Measurements from ENCODE around the gene METRN.

Gene METRN

DNA sequence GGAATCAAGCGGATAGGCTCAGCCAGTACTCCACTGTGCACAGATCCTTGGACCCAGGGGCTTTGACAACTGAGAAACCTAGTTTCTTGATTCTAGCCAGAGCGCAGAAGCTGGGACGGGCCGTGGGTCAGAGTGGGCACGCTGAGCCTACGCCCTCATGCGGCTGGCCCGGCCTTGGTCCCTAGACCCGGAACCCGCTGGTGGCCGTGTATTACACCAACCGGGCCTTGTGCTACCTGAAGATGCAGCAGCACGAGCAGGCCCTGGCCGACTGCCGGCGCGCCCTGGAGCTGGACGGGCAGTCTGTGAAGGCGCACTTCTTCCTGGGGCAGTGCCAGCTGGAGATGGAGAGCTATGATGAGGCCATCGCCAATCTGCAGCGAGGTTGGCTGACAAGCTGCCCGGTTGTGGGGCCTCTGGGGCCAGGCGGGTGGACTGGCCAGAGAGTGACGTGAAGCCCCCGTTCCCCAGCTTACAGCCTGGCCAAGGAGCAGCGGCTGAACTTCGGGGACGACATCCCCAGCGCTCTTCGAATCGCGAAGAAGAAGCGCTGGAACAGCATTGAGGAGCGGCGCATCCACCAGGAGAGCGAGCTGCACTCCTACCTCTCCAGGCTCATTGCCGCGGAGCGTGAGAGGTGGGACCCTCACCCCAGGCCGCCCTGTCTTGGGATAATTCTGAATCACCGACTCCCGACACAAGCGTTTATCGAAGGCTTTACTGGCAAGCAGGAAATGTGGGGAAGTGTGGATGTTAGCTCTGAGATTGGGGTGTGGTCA, 33.8 kb upstream of the METRN start:
- Histone ChIP-seq H3K4me3 (ENCODE audit: low read length, poor library complexity, severe bottlenecking) (peak overlapping the region; percentile 82), H3K27me3 (ENCODE audit: insufficient read depth, low read length, poor library complexity, severe bottlenecking) (no peaks in the 10 kb centered on the region), H3K4me2 (ENCODE audit: low read depth, low read length, poor library complexity, severe bottlenecking) (peak overlapping the region; percentile 73), H2AFZ (ENCODE audit: low read length) (no peak overlapping the region), H3K4me1 (ENCODE audit: insufficient read depth, low read length, poor library complexity, severe bottlenecking) (peaks cover 4% of the 10 kb centered on the region), H3K79me2 (ENCODE audit: insufficient read depth, low read length) (peaks cover 16% of the 10 kb centered on the region; the same call in 1 of the 2 replicates), H3K36me3 (ENCODE audit: insufficient read depth, low read length) (no peaks in the 10 kb centered on the region), H3K9me3 (ENCODE audit: insufficient read depth, low read depth, low read length) (no peaks in the 10 kb centered on the region), H3K9me2 (replicated peaks; ENCODE audit: low read depth, low read length) (no peaks in the 10 kb centered on the region), H3F3A (ENCODE audit: low read depth) (no peaks in the 10 kb centered on the region), H4K20me1 (ENCODE audit: insufficient read depth, low read length, poor library complexity, severe bottlenecking) (peaks cover 2% of the 10 kb centered on the region), H3K9ac (ENCODE audit: low read depth, low read length, poor library complexity, severe bottlenecking) (peak overlapping the region; percentile 76)
- TF ChIP-seq, protein P1, sequence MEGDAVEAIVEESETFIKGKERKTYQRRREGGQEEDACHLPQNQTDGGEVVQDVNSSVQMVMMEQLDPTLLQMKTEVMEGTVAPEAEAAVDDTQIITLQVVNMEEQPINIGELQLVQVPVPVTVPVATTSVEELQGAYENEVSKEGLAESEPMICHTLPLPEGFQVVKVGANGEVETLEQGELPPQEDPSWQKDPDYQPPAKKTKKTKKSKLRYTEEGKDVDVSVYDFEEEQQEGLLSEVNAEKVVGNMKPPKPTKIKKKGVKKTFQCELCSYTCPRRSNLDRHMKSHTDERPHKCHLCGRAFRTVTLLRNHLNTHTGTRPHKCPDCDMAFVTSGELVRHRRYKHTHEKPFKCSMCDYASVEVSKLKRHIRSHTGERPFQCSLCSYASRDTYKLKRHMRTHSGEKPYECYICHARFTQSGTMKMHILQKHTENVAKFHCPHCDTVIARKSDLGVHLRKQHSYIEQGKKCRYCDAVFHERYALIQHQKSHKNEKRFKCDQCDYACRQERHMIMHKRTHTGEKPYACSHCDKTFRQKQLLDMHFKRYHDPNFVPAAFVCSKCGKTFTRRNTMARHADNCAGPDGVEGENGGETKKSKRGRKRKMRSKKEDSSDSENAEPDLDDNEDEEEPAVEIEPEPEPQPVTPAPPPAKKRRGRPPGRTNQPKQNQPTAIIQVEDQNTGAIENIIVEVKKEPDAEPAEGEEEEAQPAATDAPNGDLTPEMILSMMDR (conservative IDR thresholded peaks at IDR 0.05; ENCODE audit: low read length) = no peak
- no peak for TF ChIP-seq EZH2phosphoT487 (IDR thresholded peaks at IDR 0.05; ENCODE audit: borderline replicate concordance)

DNA sequence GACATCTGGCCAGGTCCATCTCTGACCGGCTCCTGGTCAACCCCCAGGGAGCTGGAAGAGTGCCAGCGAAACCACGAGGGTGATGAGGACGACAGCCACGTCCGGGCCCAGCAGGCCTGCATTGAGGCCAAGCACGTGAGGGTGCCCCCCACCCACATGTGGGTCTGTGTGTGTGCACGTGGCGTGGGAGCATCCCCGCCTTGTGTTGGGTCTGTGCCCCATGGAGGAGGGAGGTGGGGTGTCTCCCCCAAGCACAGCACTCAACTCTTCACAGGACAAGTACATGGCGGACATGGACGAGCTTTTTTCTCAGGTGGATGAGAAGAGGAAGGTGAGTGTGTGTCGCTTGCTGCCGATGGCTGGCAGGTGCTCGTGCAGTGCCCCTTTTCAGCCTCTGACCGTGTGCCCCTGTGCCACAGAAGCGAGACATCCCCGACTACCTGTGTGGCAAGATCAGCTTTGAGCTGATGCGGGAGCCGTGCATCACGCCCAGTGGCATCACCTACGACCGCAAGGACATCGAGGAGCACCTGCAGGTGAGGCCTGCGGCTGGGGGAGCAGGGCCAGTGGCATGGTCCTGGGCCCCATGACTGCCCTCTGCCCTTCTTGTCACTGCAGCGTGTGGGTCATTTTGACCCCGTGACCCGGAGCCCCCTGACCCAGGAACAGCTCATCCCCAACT, 33.0 kb upstream of the METRN start:
- TF ChIP-seq, protein P1 (conservative IDR thresholded peaks at IDR 0.05; ENCODE audit: low read length) = no peak
- no peak for TF ChIP-seq EZH2phosphoT487 (IDR thresholded peaks at IDR 0.05; ENCODE audit: borderline replicate concordance)
- peak overlapping the region; percentile 76 for H3K9ac ChIP-seq (ENCODE audit: low read depth, low read length, poor library complexity, severe bottlenecking)

DNA sequence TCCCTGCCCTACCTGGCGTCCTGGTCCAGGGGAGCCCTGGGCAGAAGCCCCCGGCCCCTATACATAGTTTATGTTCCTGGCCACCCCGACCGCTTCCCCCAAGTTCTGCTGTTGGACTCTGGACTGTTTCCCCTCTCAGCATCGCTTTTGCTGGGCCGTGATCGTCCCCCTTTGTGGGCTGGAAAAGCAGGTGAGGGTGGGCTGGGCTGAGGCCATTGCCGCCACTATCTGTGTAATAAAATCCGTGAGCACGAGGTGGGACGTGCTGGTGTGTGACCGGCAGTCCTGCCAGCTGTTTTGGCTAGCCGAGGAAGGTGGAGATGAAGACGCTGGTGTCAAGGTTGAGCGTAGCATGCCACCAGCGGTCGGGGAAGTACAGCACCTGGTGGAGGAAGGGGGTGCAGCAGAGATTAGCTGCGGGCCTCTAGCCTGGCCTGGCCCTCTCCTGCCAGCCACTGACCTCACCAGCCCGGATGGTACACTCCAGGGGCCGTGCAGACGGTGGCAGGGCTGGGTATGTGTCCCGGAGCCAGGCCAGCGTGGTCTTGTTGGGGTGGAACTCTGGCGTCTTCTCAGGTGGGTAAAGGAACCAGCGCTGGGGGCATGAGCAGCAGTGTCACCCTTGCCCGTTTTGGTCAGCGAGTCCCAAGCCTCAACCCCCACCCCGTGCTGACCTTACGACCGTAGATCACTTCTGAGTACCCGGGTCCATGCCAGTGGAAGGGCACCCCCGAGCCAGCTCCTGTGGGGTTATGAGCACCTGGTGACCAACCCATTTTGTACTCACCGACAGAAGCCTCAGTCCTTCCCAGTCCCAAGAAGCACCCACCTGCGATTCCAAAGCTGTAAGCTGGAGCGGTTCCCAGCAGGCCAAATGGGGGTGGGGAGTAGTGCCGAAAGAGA, 32.2 kb upstream of the METRN start:
- TF ChIP-seq, protein P1 (conservative IDR thresholded peaks at IDR 0.05; ENCODE audit: low read length) = no peak
- no peak for TF ChIP-seq EZH2phosphoT487 (IDR thresholded peaks at IDR 0.05; ENCODE audit: borderline replicate concordance)
- no peaks in the 10 kb centered on the region for H3F3A ChIP-seq (ENCODE audit: low read depth)
- no peak overlapping the region for H3K9ac ChIP-seq (ENCODE audit: low read depth, low read length, poor library complexity, severe bottlenecking)
- H3K27me3 ChIP-seq (ENCODE audit: insufficient read depth, low read length, poor library complexity, severe bottlenecking) = no peaks in the 10 kb centered on the region
- no peaks in the 10 kb centered on the region for H3K9me3 ChIP-seq (ENCODE audit: insufficient read depth, low read depth, low read length)
- H3K36me3 ChIP-seq (ENCODE audit: insufficient read depth, low read length) = no peaks in the 10 kb centered on the region
- H3K4me1 ChIP-seq (ENCODE audit: insufficient read depth, low read length, poor library complexity, severe bottlenecking) = peaks cover 4% of the 10 kb centered on the region
- H3K79me2 ChIP-seq (ENCODE audit: insufficient read depth, low read length) = peaks cover 16% of the 10 kb centered on the region; the same call in 1 of the 2 replicates
- peaks cover 2% of the 10 kb centered on the region for H4K20me1 ChIP-seq (ENCODE audit: insufficient read depth, low read length, poor library complexity, severe bottlenecking)
- no peaks in the 10 kb centered on the region for H3K9me2 ChIP-seq (replicated peaks; ENCODE audit: low read depth, low read length)
- no peak overlapping the region for H2AFZ ChIP-seq (ENCODE audit: low read length)
- no peak overlapping the region for H3K4me3 ChIP-seq (ENCODE audit: low read length, poor library complexity, severe bottlenecking)
- no peak overlapping the region for H3K4me2 ChIP-seq (ENCODE audit: low read depth, low read length, poor library complexity, severe bottlenecking)

More for the DNA sequence above, 33.0 kb upstream of the METRN start:
- peak overlapping the region; percentile 82 for H3K4me3 ChIP-seq (ENCODE audit: low read length, poor library complexity, severe bottlenecking)
- peaks cover 2% of the 10 kb centered on the region for H4K20me1 ChIP-seq (ENCODE audit: insufficient read depth, low read length, poor library complexity, severe bottlenecking)
- peaks cover 4% of the 10 kb centered on the region for H3K4me1 ChIP-seq (ENCODE audit: insufficient read depth, low read length, poor library complexity, severe bottlenecking)
- H2AFZ ChIP-seq (ENCODE audit: low read length) = no peak overlapping the region
- no peaks in the 10 kb centered on the region for H3K27me3 ChIP-seq (ENCODE audit: insufficient read depth, low read length, poor library complexity, severe bottlenecking)
- H3K4me2 ChIP-seq (ENCODE audit: low read depth, low read length, poor library complexity, severe bottlenecking) = peak overlapping the region; percentile 73
- no peaks in the 10 kb centered on the region for H3K9me2 ChIP-seq (replicated peaks; ENCODE audit: low read depth, low read length)
- no peaks in the 10 kb centered on the region for H3F3A ChIP-seq (ENCODE audit: low read depth)
- H3K9me3 ChIP-seq (ENCODE audit: insufficient read depth, low read depth, low read length) = no peaks in the 10 kb centered on the region
- H3K36me3 ChIP-seq (ENCODE audit: insufficient read depth, low read length) = no peaks in the 10 kb centered on the region
- H3K79me2 ChIP-seq (ENCODE audit: insufficient read depth, low read length) = peaks cover 16% of the 10 kb centered on the region; the same call in 1 of the 2 replicates

Measured in Loucy (cell line).